ENCODE results near the gene DNAL1. TPM values are rescaled to one million over a fixed set of nuclear protein-coding genes. Genes with fewer than 3 reads are reported as not detected.

The DNAL1 gene
- total RNA-seq, 6 donors from 2014 or later, result 4.2 to 29.8 (median 11.5) TPM

DNA sequence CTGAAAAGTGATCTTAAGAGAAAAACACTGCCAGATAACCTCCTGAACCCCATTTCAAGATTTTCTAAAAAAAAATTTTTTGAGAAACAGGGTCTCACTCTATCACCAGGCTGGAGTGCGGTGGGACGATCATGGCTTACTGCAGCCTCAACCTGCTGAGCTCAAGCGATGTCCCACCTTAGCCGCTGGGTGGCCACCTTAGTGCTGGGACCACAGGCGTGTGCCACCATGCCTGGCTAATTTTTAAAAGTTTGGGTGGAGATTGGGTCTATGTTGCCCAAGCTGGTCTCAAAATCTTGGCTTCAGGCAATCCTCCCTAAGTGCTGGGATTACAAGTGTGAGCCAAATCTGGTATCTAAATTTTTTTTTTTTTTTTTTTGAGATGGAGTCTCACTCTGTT lies 66.0 kb downstream of the DNAL1 start:
- ATAC-seq (ENCODE audit: low FRiP score in 2 of 2), result no peak

DNA sequence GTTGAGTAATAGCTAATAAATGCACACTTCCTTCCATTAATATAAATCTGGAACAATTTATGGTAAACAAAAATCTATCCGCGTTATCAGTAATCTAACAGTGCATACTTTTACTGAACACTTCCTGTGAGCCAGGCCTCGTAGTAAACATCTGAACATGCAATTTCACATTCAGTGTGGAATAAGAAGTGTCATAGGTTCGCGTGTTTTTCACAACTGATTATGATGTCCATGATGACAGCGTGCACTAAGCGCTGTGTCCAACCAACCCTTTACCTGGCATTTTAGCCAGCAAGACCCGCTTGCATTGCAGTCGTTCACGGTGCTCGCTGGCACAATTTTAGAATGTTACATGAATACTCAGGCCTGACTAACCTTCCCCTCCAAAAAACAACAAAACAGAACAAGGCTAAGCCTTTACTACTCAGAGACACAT lies 67.3 kb downstream of the DNAL1 start:
- H3K27me3 ChIP-seq, result no peaks in the 10 kb centered on the region
- peaks cover 0 to 13% (median 8%) of the 10 kb centered on the region in 4 donors for H3K36me3 ChIP-seq
- TF ChIP-seq, protein P1, sequence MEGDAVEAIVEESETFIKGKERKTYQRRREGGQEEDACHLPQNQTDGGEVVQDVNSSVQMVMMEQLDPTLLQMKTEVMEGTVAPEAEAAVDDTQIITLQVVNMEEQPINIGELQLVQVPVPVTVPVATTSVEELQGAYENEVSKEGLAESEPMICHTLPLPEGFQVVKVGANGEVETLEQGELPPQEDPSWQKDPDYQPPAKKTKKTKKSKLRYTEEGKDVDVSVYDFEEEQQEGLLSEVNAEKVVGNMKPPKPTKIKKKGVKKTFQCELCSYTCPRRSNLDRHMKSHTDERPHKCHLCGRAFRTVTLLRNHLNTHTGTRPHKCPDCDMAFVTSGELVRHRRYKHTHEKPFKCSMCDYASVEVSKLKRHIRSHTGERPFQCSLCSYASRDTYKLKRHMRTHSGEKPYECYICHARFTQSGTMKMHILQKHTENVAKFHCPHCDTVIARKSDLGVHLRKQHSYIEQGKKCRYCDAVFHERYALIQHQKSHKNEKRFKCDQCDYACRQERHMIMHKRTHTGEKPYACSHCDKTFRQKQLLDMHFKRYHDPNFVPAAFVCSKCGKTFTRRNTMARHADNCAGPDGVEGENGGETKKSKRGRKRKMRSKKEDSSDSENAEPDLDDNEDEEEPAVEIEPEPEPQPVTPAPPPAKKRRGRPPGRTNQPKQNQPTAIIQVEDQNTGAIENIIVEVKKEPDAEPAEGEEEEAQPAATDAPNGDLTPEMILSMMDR (IDR thresholded peaks at IDR 0.05), result no peak
- no peak for TF ChIP-seq EP300 (IDR thresholded peaks at IDR 0.05)
- TF ChIP-seq POLR2AphosphoS5 (IDR thresholded peaks at IDR 0.05), result no peak
- no peak for TF ChIP-seq POLR2A (IDR thresholded peaks at IDR 0.05)
- ATAC-seq (ENCODE audit: low FRiP score in 2 of 2) (no peak), DNase-seq (no peak)
- H3K4me1 ChIP-seq, result peaks cover 13 to 37% (median 22%) of the 10 kb centered on the region in 4 donors
- H3K27ac ChIP-seq, result peak overlapping the region; percentile 40 to 91 (median 45)
- WGBS, 2 donors, result 16 to 25% methylated on average over 7 to 11 of the region's 11 CpGs
- peak overlapping the region; percentile 17 to 94 (median 76) for H3K4me3 ChIP-seq
- H3K9me3 ChIP-seq, result no peaks in the 10 kb centered on the region

More for the DNA sequence above, 66.0 kb downstream of the DNAL1 start:
- H3K9me3 ChIP-seq, result no peaks in the 10 kb centered on the region
- no peaks in the 10 kb centered on the region for H3K27me3 ChIP-seq
- 86 to 93% methylated on average over 5 of the region's 5 CpGs for WGBS, 2 donors
- DNase-seq, result no peak
- H3K27ac ChIP-seq, result no peak overlapping the region
- H3K4me1 ChIP-seq, result peaks cover 13 to 37% (median 22%) of the 10 kb centered on the region in 4 donors
- peaks cover 0 to 3% (median 1%) of the 10 kb centered on the region in 4 donors for H3K36me3 ChIP-seq
- no peak overlapping the region for H3K4me3 ChIP-seq
- no peak for TF ChIP-seq POLR2A (IDR thresholded peaks at IDR 0.05)
- TF ChIP-seq EP300 (IDR thresholded peaks at IDR 0.05), result no peak
- no peak for TF ChIP-seq POLR2AphosphoS5 (IDR thresholded peaks at IDR 0.05)
- TF ChIP-seq, protein P1 (IDR thresholded peaks at IDR 0.05), result no peak

DNA sequence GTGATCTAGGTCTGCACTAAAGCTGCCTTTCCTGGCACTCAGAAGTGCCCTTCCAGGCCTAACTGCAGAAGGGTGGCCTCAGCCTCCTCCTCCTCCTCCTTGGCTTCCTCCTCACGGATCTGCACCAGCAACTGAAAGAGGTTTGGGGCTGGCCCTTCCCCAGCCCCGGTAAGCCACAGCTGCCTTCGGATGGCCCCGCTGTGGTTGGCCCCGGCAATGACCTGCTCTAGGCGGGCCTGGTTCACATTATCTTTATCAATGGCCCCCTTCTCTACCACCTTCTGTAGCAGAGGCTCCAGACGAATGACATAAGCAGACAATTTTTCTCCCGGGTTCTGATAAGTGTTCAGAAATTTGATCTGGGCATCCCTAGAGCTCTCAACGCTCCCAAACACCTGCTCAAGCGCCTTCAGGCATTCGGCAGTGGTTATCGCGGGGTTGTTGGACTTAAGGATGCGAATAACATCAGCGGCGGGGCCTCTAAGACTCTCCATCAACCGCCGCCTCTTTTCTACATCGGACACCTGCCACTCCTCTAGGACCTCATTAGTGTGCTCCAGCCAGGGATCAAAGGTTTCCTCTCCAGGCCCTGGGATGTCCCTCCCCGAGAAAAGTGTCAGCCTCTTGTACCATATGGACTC lies 67.9 kb downstream of the DNAL1 start:
- ATAC-seq (ENCODE audit: low FRiP score in 2 of 2) (peak; percentile 7 to 19), DNase-seq (no peak)
- 38 to 44% methylated on average over 20 of the region's 20 CpGs for WGBS, 2 donors
- Histone ChIP-seq H3K27ac (peak overlapping the region; percentile 40 to 91 (median 45)), H3K4me1 (peaks cover 13 to 37% (median 22%) of the 10 kb centered on the region in 4 donors), H3K36me3 (peaks cover 0 to 19% (median 13%) of the 10 kb centered on the region in 4 donors), H3K27me3 (no peaks in the 10 kb centered on the region), H3K9me3 (no peaks in the 10 kb centered on the region), H3K4me3 (peak overlapping the region; percentile 17 to 94 (median 76))
- TF ChIP-seq POLR2A (IDR thresholded peaks at IDR 0.05), result no peak
- TF ChIP-seq POLR2AphosphoS5 (IDR thresholded peaks at IDR 0.05), result no peak
- TF ChIP-seq, protein P1 (IDR thresholded peaks at IDR 0.05), result no peak
- no peak for TF ChIP-seq EP300 (IDR thresholded peaks at IDR 0.05)

DNA sequence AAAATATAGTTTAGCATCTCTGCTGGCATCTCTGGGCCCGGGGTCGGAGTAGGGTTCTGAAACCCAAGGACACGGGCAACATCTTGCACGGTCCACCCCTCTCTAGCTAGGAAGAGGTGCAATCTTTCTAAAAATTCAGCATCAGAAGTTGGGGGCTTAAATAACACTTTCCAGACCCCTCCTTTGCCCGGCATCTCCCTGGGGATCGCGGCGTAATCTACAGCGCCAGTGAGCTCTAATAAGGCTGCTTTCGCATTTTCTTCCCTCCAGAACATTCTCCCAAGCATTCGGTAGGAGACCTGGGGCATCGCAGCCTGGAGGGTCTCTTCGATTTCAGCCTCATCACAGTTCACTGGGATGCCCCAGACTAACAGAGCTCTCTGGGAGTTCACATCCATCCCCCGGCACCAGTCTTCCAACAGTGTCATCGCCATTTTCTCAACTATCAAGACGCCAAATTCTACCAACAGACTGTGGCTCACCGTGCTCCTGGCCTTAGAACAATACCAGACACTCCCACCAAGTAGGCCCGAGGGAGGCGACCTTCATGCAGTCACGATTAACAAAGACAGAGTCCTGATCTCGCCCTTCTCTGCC lies 68.5 kb downstream of the DNAL1 start:
- peaks cover 0 to 25% (median 20%) of the 10 kb centered on the region in 4 donors for H3K36me3 ChIP-seq
- H3K4me1 ChIP-seq, result peaks cover 13 to 37% (median 22%) of the 10 kb centered on the region in 4 donors
- WGBS, 2 donors, result 14 to 26% methylated on average over 21 of the region's 21 CpGs
- no peaks in the 10 kb centered on the region for H3K9me3 ChIP-seq
- DNase-seq (no peak), ATAC-seq (ENCODE audit: low FRiP score in 2 of 2) (no peak)
- peak overlapping the region; percentile 62 to 94 (median 88) for H3K4me3 ChIP-seq
- H3K27me3 ChIP-seq, result no peaks in the 10 kb centered on the region
- TF ChIP-seq EP300 (IDR thresholded peaks at IDR 0.05), result no peak
- TF ChIP-seq POLR2A (IDR thresholded peaks at IDR 0.05), result no peak
- TF ChIP-seq, protein P1 (IDR thresholded peaks at IDR 0.05), result no peak
- TF ChIP-seq POLR2AphosphoS5 (IDR thresholded peaks at IDR 0.05), result no peak
- peak overlapping the region; percentile 84 to 91 (median 90) for H3K27ac ChIP-seq
